Thyroid gland (tissue), 4 donors: ENCODE data around the gene NYNRIN.

Experiments
- CTCF ChIP-seq, 6 experiments: fragments of 200-600 bp in 3 of 6; fragments of 450-650 bp in 3 of 6; sonication (generic) in 3 of 6; IDR thresholded peaks; one replicate each; pipeline ENCODE4 v1.5.1; 2016 to 2019; ENCODE audit warnings: antibody characterized with exemption in 6 of 6, mild to moderate bottlenecking in 2 of 6, inconsistent platforms in 1 of 6, moderate library complexity in 1 of 6
- POLR2A ChIP-seq, 2 donors: fragments of 450-650 bp; IDR thresholded peaks; one replicate each; pipeline ENCODE4 v1.6.1; 2017; ENCODE audit warnings: antibody characterized with exemption in 2 of 2, mild to moderate bottlenecking in 2 of 2, moderate library complexity in 1 of 2

DNA sequence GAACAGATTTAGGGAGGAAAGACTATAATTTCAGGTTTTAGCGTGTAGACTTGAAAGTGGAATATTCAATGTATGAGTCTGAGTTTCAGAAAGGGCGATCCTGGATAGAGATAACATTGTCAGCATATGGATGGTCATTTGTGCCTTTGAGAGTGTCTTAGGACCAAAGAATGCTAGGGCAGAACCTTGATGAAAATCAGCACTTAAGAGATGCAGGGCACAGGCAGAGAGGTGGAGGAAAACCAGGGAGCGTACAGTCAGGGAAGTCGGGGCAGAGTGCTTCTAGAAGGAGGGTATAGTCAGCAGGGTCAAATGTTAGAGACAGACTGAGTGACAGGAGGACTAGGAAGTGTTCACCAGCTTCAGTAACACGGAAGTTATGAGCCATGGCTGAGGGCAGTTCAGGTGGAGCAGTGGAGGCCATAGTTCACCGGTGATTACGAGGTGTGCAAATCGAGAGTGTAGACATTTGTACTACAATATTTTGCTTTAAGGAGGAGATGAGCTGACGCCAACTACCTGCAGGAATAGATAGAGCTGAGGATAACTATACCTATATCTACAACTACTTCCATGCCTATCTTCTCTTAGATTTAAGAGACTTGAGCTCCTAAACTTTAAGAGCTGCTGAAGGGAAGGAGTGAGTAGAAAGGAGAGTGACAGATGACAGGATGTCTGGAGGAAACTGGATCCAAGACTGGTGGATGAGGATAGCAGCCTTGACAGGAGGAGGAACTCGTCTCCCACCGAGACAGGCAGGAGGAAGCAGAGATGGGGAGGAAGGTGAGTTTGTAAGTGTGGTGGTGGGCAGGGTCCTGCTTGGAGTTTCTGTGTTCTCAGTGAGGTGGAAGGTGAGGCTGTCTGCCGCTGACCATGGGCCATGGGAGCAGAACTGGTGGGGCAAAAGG is 24.1 kb downstream of the NYNRIN start:
- TF ChIP-seq CTCF (IDR thresholded peaks at IDR 0.05) (no peak), POLR2A (IDR thresholded peaks at IDR 0.05) (no peak)
